Calu3 (cell line): ENCODE data around the gene IRAK4. TPM values are rescaled to one million over a fixed set of nuclear protein-coding genes. Genes with fewer than 3 reads are reported as not detected.

ENCODE experiments used
- BruUV-seq: library from RNA; stranded (reverse); fragments of 400-500 nt; replicated peaks from 2 replicates; lab custom pipeline; 2021; lab: Mats Ljungman, UMichigan
- CTCF ChIA-PET: fragments of 300-600 bp; sonication (Branson Sonifier 250); formaldehyde crosslinking; loops from one replicate; lab custom pipeline; 2022; ENCODE audit warnings: antibody characterized with exemption; lab: Charles Lee
- DNase-seq: peaks from one replicate; pipeline ENCODE4 v3.0.0; 2022
- H3K27ac Mint-ChIP-seq: one replicate; pipeline ENCODE4 v1.8.0; 2022; ENCODE audit warnings: mixed read lengths; ENCODE audit not compliant: unreplicated experiment
- H3K27me3 Mint-ChIP-seq: one replicate; pipeline ENCODE4 v1.8.0; 2022; ENCODE audit warnings: mixed read lengths; ENCODE audit not compliant: unreplicated experiment
- H3K36me3 Mint-ChIP-seq: one replicate; pipeline ENCODE4 v1.8.0; 2022; ENCODE audit warnings: mild to moderate bottlenecking, moderate library complexity, mixed read lengths; ENCODE audit not compliant: insufficient read depth, unreplicated experiment
- H3K4me1 Mint-ChIP-seq: one replicate; pipeline ENCODE4 v1.8.0; 2022; ENCODE audit warnings: mild to moderate bottlenecking, low read depth, mixed read lengths; ENCODE audit not compliant: unreplicated experiment
- H3K4me3 Mint-ChIP-seq: one replicate; pipeline ENCODE4 v1.8.0; 2022; ENCODE audit warnings: mild to moderate bottlenecking, low read depth, moderate library complexity, mixed read lengths; ENCODE audit not compliant: unreplicated experiment
- H3K9me3 Mint-ChIP-seq: one replicate; pipeline ENCODE4 v1.8.0; 2022; ENCODE audit warnings: low read depth, mixed read lengths; ENCODE audit not compliant: unreplicated experiment
- CTCF ChIP-seq: fragments of 200-600 bp; IDR thresholded peaks from one replicate; pipeline ENCODE4 v1.8.0; 2022; ENCODE audit warnings: antibody characterized with exemption; ENCODE audit not compliant: unreplicated experiment
- intact Hi-C: fragments of 100-400 bp; cut with micrococcal nuclease; formaldehyde crosslinking; loops from one replicate; pipeline ENCODE4 v1.10.0; 2022; ENCODE audit not compliant: unreplicated experiment
- total RNA-seq: library from RNA; stranded (reverse); gene quantifications from 2 replicates; pipeline ENCODE4 v1.2.3, GENCODE V29; 2022

Gene IRAK4
- total RNA-seq, 1 experiment from 2014 or later, result 8.4 TPM

GRCh38 chr12:43812057-43812456 lies 53.3 kb downstream of the IRAK4 start:
- Mint-ChIP-seq H3K9me3 (no peaks in the 10 kb centered on the region), H3K27me3 (no peaks in the 10 kb centered on the region), H3K4me3 (no peak overlapping the region), H3K36me3 (peaks cover under 1% of the 10 kb centered on the region), H3K4me1 (peaks cover 8% of the 10 kb centered on the region), H3K27ac (no peak overlapping the region)
- CTCF ChIA-PET, result interaction anchor here (0.6 kb wide), 1 partner anchor 460 kb away, joined by 8 read pairs; no protein-coding TSS in a partner anchor
- TF ChIP-seq CTCF, result no peak
- intact Hi-C loops, result no loop called here
- no TSS peak for BruUV-seq
- DNase-seq, result no peak

GRCh38 chr12:43812926-43813325 lies 54.2 kb downstream of the IRAK4 start:
- peaks cover 8% of the 10 kb centered on the region for H3K4me1 Mint-ChIP-seq
- H3K9me3 Mint-ChIP-seq, result no peaks in the 10 kb centered on the region
- no peaks in the 10 kb centered on the region for H3K36me3 Mint-ChIP-seq
- CTCF ChIA-PET, result no interaction called here
- no peak for DNase-seq
- no peak overlapping the region for H3K27ac Mint-ChIP-seq
- no TSS peak for BruUV-seq
- TF ChIP-seq CTCF, result no peak
- no peak overlapping the region for H3K4me3 Mint-ChIP-seq
- no peaks in the 10 kb centered on the region for H3K27me3 Mint-ChIP-seq
- intact Hi-C loops, result no loop called here

GRCh38 chr12:43815416-43815815 lies 56.7 kb downstream of the IRAK4 start:
- Mint-ChIP-seq H3K27me3 (no peaks in the 10 kb centered on the region), H3K9me3 (no peaks in the 10 kb centered on the region), H3K4me3 (no peak overlapping the region), H3K27ac (no peak overlapping the region), H3K36me3 (no peaks in the 10 kb centered on the region), H3K4me1 (peaks cover 8% of the 10 kb centered on the region)
- intact Hi-C loops, result no loop called here
- CTCF ChIA-PET, result no interaction called here
- no peak for DNase-seq
- no peak for TF ChIP-seq CTCF
- no TSS peak for BruUV-seq

- CTCF ChIA-PET, result no interaction called here
- no peak for TF ChIP-seq CTCF
- H3K4me3 Mint-ChIP-seq, result no peak overlapping the region
- no TSS peak for BruUV-seq
- no peak overlapping the region for H3K27ac Mint-ChIP-seq
- H3K9me3 Mint-ChIP-seq, result no peaks in the 10 kb centered on the region
- intact Hi-C loops, result no loop called here
- H3K27me3 Mint-ChIP-seq, result no peaks in the 10 kb centered on the region
- H3K4me1 Mint-ChIP-seq, result peaks cover 8% of the 10 kb centered on the region
- no peak for DNase-seq
- no peaks in the 10 kb centered on the region for H3K36me3 Mint-ChIP-seq
These were observed 57.4 kb downstream of the IRAK4 start for GRCh38 chr12:43816168-43816567.
